H7 (cell line): Measurements from ENCODE around the gene ASCL2. TPM values are rescaled to one million over a fixed set of nuclear protein-coding genes. Genes with fewer than 3 reads are reported as not detected.

Experiments
- DNase-seq: peaks from one replicate; pipeline ENCODE4 v3.0.0; 2012
- H3K27me3 ChIP-seq: 2 replicates; pipeline ENCODE4 v1.6.0; 2011; ENCODE audit warnings: mild to moderate bottlenecking, low read length; ENCODE audit not compliant: control insufficient read depth, insufficient read depth
- H3K36me3 ChIP-seq: replicated peaks from 2 replicates; pipeline ENCODE4 v1.5.1; 2011; ENCODE audit warnings: low read length; ENCODE audit not compliant: control insufficient read depth, insufficient read depth
- H3K4me3 ChIP-seq: 2 replicates; pipeline ENCODE4 v1.5.1; 2011; ENCODE audit warnings: low read depth, mild to moderate bottlenecking, control low read depth, low read length, moderate library complexity; ENCODE audit not compliant: insufficient read depth
- total RNA-seq: library from RNA; depleted of rRNA; stranded (reverse); fragments of >200 nt; shearing (Covaris generic); gene quantifications from 2 replicates; pipeline ENCODE4 v1.2.3, GENCODE V29; 2014

Gene ASCL2
- total RNA-seq, 1 experiment from 2014 or later: 0.55 TPM

GRCh38 chr11:2302896-2303626 lies 32.7 kb upstream of the ASCL2 start:
- Histone ChIP-seq H3K4me3 (no peak overlapping the region), H3K36me3 (no peaks in the 10 kb centered on the region), H3K27me3 (no peaks in the 10 kb centered on the region)
- DNase-seq: no peak

GRCh38 chr11:2302306-2302895 lies 32.0 kb upstream of the ASCL2 start:
- Histone ChIP-seq H3K27me3 (no peaks in the 10 kb centered on the region), H3K4me3 (no peak overlapping the region), H3K36me3 (no peaks in the 10 kb centered on the region)
- DNase-seq: peak; percentile 65

GRCh38 chr11:2301631-2302305 lies 31.4 kb upstream of the ASCL2 start, which contains the start of the genes C11orf21 and TSPAN32:
Gene C11orf21, minus strand, starts transcription at chr11:2301918. Its CDS starts 110 bp downstream, at chr11:2301808.
Gene TSPAN32, plus strand, starts transcription at chr11:2302013. Its CDS starts 137 bp downstream, at chr11:2302150.
- Histone ChIP-seq H3K36me3 (no peaks in the 10 kb centered on the region), H3K27me3 (no peaks in the 10 kb centered on the region), H3K4me3 (no peak within 1 kb of the TSS)
- no peak for DNase-seq

- Histone ChIP-seq H3K27me3 (no peaks in the 10 kb centered on the region), H3K4me3 (no peak overlapping the region), H3K36me3 (no peaks in the 10 kb centered on the region)
- DNase-seq: peak; percentile 63
These were observed 30.7 kb upstream of the ASCL2 start for GRCh38 chr11:2300936-2301630.

- no peak overlapping the region for H3K4me3 ChIP-seq
- DNase-seq: peak; percentile 55
- no peaks in the 10 kb centered on the region for H3K36me3 ChIP-seq
- H3K27me3 ChIP-seq: no peaks in the 10 kb centered on the region
These were observed 30.0 kb upstream of the ASCL2 start for GRCh38 chr11:2300290-2300935.

GRCh38 chr11:2299773-2300172 lies 29.4 kb upstream of the ASCL2 start:
- Histone ChIP-seq H3K4me3 (no peak overlapping the region), H3K36me3 (no peaks in the 10 kb centered on the region), H3K27me3 (no peaks in the 10 kb centered on the region)
- peak; percentile 43 for DNase-seq

GRCh38 chr11:2298795-2299761 lies 28.7 kb upstream of the ASCL2 start:
- no peak overlapping the region for H3K4me3 ChIP-seq

GRCh38 chr11:2298131-2298794 lies 27.9 kb upstream of the ASCL2 start:
- DNase-seq: peak; percentile 43

More at GRCh38 chr11:2298795-2299761, 28.7 kb upstream of the ASCL2 start:
- no peaks in the 10 kb centered on the region for H3K36me3 ChIP-seq
- no peaks in the 10 kb centered on the region for H3K27me3 ChIP-seq
- DNase-seq: peak; percentile 93

GRCh38 chr11:2297623-2298030 lies 27.2 kb upstream of the ASCL2 start:
- Histone ChIP-seq H3K4me3 (no peak overlapping the region), H3K36me3 (no peaks in the 10 kb centered on the region), H3K27me3 (no peaks in the 10 kb centered on the region)
- DNase-seq: no peak

More at GRCh38 chr11:2298131-2298794, 27.9 kb upstream of the ASCL2 start:
- H3K27me3 ChIP-seq: no peaks in the 10 kb centered on the region
- no peak overlapping the region for H3K4me3 ChIP-seq
- H3K36me3 ChIP-seq: no peaks in the 10 kb centered on the region

- DNase-seq: no peak
- no peak overlapping the region for H3K4me3 ChIP-seq
- H3K27me3 ChIP-seq: no peaks in the 10 kb centered on the region
These were observed 26.7 kb upstream of the ASCL2 start for GRCh38 chr11:2296913-2297622.

GRCh38 chr11:2295971-2296912 lies 25.9 kb upstream of the ASCL2 start:
- DNase-seq: peak; percentile 33
- Histone ChIP-seq H3K4me3 (no peak overlapping the region), H3K27me3 (no peaks in the 10 kb centered on the region), H3K36me3 (no peaks in the 10 kb centered on the region)

More at GRCh38 chr11:2296913-2297622, 26.7 kb upstream of the ASCL2 start:
- H3K36me3 ChIP-seq: no peaks in the 10 kb centered on the region
